Stimulated activated CD4-positive, alpha-beta T cell treated with anti-CD3 and anti-CD28 coated beads, Interleukin-4, amount 100 ng/mL, for 24 hours (primary cell): Measurements from ENCODE around the gene HIPK1.

Source experiments
- DNase-seq: peaks from one replicate; pipeline ENCODE4 v3.0.0-alpha.2; 2020

The HIPK1 gene

DNA sequence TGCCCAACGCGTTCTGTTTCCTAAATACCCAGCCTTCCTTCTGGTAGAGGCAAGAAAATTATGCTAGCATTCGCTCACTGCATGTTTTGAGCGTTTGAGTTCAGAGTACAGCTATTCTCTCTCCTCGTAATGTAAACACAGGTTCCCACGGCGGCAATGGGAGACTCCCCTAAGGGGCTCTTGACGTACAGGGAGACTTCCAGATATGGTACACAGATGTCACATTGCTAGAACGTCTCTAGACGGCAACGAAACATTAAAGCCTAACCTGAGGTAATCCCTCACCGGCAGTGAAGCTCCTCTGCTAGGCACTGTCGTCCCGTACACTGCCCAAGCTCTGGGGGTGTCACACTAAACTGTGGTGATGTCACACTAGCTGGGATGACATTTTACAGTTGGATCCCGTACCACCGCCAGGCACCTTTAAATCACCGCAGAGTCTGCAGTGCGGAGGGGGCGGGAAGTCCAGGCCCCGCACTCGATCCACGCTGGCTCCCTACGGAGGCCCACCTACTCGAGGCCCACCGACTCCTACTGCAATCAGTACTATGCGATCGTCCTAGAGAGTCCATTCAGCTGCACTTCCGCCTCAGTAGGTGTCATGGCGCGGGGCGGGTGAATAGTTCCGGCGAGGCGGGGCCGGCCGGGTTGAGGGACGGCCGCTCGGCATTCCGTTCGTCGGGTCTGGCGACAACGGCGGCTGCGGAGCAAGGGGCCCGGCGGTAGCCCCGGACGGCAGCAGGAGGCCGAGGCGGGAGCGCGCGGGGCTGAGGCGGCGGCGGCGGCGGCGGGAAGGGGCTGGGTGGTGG lies at the start of gene HIPK1:
TSS of gene HIPK1 (plus strand) at position 384 of the 809 bp plus-strand sequence.
- DNase-seq: peak; percentile 93

DNA sequence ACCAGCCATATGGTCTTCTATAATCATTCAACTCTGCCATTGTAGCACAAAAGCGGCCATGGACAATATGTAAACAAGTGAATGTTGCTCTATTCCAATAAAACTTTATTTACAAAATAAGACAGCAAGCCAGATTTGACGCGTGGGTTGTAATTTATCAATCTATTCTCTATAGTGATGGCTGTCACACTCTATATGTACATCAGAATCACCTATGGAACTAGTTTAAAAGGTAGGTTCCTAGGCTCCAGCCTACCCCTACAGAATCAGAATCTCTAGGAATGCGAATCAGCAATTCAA lies 49.4 kb upstream of the HIPK1 start:
- DNase-seq: no peak

DNA sequence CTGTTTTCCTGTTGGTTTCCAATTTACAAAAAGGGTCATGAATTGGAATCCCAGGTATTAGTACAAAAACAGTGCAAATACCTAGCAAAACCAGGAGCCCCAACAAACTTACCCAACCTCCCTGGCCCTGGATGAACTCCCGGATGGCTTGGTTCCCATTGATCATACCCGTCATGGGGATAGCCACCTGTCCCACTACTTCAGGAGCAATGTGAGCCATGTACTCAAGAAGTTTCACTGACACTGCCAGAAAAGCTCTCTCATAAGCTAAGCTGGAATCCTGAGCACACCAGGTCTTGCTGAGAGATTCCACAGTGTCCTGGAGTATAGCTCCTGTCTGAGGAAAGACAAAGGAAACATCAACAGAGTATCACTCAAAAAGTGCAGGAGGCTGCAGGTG lies 47.5 kb upstream of the HIPK1 start:
- no peak for DNase-seq

DNA sequence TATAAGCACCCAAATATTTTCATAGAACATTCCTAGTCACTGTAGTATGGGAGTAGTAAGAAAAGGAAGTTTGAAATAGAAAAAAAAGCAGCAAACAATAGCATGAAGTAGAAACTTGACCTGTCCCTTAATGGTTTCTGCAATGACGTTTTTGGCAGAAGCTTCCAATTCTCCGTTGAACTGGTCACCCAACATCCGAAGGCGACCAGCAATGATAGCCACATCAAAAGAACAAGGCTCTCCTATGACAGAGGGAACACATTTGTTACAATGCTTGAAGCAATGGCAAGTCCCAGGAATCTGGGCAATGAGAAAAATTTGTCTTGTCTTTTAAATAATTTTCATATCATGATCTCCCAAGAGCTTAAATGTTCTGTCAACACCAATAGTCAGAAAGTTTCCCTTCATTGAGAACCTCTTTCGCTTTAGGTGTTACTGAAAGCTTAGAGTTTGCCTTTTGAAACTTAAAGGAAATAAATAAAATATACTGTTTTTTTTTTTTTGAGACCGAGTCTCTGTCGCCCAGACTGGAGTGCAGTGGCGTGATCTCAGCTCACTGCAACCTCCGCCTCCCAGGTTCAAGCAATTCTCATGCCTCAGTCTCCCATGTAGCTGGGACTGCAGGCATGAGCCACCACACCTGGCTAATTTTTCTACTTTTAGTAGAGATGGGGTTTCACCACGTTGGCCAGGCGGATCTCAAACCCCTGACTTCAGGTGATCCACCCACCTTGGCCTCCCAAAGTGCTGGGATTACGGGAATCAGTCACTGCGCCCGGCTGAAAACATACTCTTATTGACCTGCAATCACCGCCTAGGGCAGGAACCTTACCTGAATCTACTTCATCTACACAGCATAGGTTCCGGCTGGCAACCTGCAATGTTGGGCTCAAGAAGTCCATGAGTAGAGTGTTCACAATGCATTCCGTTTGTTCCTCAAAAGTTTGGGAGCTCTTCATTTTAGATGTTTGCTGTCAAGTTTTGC lies 42.4 kb upstream of the HIPK1 start:
- no peak for DNase-seq

DNA sequence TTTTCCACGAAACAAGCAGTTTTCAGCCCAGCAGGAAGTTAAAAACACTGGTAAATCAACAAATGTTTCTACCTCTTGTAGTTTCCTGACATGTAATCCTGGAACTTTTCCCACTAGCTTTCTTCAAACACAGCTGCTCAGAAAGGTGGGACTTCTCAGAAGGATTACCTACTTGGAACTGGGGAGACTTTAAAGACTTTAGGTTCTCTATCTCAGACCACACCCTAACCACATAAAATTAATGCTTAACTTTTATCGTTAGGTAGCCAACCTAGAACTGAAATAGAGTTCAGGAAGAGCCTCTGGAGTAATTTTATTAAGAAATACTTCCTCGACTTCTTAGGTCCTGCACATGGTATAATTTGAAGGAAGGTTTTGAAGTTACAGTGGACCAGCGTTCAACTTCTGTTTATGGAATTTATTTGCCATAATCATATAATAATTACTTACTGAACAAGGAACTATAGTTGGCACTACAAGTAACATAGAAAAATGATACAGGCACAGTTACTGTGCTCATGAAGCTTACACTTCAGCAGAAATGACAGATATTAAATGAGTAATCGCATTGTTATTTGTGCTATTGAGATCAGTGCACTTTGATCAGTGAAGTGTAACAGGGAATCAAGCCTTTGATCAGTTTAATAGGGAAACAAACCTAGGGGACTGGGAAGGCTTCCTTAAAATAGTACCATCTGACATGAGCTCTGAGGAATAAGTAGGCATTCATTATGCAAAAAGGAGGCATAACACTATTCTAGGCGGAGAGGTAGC lies 41.5 kb upstream of the HIPK1 start, which contains the start of gene BCL2L15:
TSS of gene BCL2L15 (minus strand) at position 180 of the 774 bp plus-strand sequence. CDS start 206 bp downstream, outside the sequence.
- DNase-seq: no peak

DNA sequence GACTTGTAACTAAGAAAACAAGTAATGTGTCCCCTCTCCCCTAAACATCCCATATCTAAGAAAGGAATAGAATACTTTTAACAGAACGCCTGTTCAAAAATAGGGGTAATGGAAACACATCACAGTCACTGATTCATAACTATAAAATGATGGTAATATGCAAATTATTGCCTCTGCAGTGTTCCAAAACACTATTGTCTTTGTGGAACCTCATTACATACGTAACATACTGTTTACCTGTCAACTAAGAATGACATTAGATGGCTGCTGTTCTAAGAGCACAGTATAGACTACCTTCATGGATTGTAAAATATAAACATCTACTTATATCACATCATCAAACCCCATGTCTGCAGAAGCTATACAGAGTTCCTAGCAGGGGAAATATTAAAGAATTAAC lies 38.3 kb upstream of the HIPK1 start:
- DNase-seq: no peak

DNA sequence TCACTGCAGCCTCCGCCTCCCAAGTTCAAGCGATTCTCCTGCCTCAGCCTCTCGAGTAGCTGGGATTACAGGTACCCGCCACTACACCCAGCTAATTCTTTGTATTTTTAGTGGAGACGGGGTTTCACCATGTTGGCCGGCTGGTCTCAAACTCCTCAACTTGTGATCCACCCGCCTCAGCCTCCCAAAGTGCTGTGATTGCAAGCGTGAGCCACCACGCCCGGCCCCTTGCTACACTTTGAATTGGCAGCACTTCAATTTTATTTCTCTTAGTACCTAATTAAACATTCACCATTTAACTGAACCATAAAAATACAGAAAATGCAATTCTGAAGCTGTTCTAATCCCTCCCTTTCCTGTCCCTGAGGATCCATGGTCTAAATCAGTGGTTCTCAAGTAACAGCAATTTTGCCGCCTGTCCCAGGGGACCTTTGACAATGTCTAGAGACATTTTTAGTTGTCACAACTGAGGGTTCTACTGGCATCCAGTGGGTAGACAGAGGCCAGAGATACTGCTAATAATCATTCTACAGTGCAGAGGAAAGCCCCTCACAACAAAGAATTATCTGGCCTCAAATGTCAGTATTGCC lies 37.4 kb upstream of the HIPK1 start:
- DNase-seq: no peak

DNA sequence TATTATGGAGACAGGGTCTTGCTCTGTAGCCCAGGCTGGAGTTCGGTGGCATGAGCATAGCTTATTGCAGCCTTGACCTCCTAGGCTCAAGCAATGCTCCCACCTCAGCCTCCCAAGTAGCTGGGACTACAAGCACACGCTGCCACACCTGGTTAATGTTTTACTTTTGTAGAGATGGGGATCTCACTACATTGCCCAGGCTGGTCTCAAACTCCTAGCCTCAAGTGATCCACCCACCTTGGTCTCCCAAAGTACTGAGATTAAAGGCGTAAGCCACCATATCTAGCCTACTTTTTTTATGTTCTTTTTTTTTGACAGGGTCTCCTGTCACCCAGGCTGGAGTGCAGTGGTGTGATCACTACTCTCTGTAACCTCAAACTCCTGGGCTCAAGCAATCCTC lies 35.9 kb upstream of the HIPK1 start:
- no peak for DNase-seq

DNA sequence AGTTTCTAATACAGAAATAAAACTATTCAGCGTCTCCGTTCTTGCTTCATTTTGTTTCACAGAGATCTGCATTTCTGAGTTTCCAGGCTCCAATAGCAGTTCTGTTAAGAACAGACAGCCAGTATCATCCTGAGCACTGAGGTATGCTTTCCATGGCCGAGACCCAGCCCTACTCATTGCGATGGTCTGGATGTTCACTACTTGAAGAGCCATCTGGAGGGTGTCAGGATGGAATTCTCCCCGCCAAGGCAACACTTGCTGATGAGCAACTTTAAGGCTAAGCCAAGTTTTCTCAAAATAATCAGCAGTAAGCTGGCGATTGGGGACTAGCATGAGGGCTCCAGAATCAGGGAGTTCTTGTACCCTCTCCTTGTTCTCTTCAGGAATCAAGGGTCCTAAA lies 34.0 kb upstream of the HIPK1 start:
- no peak for DNase-seq

DNA sequence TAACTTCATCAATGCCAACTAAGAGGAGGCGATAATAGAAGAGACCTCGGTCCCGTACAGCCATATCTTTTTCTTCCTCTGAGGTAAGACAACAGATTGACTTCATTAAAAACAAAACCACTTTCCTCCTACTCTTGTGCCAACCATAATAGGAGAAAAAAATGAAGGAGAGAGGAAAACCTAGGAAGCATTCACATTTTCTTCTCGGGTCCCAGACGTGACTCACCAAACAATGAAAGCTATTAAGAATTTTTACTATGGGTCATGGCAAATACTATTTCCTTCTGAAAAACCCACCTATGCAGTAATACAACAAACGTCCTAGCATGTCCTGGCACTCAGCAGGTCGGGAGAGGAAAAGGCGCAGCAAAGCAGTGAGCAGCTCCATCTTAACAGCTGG lies 33.2 kb upstream of the HIPK1 start:
- no peak for DNase-seq

DNA sequence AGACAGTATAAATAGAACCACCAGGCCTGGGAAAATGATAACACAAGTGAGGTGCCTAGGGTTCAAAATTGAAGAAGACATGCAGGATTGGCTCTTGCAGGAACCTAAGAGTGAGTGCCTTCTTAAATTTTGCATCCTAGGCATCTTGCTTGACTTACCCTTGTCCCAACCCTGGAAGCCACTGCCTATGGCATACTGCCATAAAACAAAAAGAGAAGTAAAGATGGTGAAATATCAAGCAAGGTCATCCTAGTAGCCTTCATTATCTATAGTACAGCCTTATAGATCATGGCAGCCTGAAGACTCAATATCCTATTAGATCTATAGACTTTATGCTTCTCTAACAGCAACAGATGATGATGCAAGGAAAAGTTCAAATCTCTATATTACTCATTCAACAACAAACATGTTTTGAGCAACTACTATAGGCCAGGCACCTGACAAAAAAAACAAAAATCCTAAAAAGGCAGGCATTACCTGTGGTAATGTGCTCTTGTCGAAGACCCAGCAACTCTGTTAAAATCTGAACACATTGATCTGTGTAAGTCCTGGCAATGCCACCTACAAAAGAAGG lies 30.8 kb upstream of the HIPK1 start:
- no peak for DNase-seq

DNA sequence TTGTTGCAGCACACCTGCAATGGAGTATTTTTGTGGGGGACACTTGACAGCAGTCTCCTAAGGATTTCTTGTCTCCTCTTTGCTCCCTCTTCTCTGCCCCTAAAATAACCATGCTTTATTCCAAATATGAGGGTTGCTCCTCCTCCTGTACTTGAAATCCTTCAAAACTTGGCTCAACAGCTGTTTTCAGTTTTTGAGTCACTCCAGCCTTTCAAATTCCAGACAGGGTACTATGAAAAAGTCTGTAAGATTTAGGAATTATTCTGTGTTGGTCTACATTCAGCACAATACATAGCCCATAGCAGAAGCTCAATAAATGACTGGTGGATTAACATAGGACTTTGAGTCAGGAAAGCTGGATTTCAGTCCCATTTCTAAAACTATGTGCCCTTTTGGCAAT lies 30.0 kb upstream of the HIPK1 start:
- DNase-seq: no peak

DNA sequence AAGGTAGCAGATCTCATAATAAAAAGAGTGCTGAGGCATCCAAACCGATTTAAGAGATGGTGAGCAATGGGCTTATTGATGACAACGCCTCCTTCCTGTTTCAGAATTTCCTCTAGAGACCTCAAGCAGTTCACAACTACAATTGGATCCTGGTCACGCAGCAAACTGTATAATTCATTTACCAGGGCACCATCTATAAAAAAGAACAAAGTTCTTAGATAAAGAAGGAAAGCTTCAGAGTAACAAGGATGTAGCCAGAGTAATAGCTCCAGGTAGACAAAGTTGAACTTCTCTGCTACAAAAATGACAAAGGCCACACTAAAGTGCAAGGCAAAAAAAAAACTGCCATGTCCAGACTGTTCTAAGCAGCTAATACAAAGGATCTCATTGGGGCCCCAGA lies 27.9 kb upstream of the HIPK1 start:
- no peak for DNase-seq

DNA sequence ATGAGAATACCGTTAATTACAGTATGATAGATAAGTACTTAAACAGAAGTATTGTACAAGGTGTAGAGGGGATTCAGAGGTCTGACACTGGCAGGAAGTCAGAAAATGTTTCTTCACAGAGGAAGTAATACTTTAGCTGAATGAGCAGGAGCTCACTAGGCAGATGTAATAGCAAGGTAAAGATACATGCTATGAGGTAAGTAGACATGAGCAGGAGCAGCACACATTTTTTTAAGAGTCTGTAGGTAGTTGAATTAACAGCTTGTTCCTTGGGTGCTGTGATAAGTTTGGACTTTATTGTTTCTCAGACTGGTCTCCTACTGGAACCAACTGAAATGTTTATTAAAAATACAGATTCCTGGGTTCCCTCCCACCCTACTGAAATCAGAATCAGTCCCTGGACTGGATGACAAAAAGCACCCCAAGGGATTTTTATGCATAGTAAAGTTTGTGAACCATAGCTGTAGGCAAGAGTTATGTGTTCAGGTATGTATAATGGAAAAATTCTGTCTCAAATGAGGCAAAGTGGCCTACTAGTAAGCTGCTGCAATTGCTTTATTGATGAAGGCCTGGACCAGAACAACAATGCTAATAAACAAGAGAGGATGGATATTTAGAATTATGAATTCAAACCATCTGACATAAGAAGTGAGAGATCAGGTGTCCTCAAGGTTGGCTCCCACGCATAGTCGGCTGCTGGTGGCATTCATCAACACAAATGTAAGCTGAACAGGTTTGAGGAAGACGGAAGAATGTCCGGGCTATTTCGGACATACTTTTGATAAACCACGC lies 25.4 kb upstream of the HIPK1 start:
- peak; percentile 23 for DNase-seq

DNA sequence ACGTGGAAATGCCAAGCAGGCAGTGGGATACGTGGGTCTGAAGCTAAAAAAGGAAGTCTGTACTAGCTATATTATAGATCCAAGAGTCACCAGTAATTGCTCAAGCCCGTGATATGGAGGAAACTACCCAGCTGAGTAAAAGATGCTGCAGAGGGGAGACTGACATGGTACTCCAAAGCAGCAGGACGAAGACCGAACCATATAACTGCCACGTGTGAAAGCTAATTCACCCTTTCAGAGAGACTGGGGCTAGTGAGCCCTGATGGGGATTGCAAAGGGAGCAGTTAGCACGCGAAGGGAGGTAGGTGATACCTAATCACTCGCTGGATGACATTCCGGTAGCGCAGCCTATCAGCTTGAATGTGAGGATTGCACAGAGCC lies 24.8 kb upstream of the HIPK1 start:
- DNase-seq: no peak

DNA sequence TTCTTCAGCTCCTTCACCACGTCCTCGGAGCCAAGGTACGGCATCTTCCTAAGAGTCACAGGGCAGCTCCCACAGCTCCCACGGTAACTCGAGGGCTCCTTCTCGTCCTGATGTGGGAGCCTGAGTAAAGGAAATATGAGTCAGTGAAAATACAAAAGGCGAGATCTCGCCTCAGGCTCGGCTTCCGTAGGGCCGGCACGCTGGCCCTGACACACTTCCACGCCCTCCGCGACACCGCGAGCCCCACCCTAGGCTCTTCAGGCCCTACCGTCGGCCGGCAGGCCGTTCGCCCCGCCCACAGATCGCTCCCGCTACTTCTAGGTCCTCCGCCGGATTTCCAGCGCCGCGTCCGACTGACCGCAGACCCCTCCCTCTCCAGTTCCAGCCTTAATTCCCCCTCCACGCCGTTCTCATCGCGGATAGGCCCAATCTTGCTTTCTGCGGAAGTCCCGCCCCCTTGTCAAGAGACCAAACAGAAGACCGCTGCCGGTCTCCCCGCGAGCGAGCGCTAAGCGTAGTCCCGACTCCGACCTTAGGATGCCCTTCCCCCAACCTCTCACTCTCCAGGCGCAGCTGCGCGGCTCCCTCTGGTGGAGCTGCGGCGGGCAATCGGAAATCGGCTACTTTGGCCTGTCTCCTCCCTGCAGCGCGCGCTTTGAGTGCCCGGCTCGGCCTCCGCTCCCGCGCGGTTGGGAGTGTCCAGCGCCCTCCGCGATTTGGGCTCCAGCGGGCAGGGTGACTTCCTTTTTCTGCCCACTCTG lies 24.3 kb upstream of the HIPK1 start, which contains the start of the genes AP4B1 and DCLRE1B:
TSS of gene AP4B1 (minus strand) at position 126 of the 761 bp plus-strand sequence. CDS start at position 44, 82 bp downstream.
TSS of gene DCLRE1B (plus strand) at position 653 of the 761 bp plus-strand sequence. CDS start 261 bp downstream, outside the sequence.
- peak; percentile 98 for DNase-seq

DNA sequence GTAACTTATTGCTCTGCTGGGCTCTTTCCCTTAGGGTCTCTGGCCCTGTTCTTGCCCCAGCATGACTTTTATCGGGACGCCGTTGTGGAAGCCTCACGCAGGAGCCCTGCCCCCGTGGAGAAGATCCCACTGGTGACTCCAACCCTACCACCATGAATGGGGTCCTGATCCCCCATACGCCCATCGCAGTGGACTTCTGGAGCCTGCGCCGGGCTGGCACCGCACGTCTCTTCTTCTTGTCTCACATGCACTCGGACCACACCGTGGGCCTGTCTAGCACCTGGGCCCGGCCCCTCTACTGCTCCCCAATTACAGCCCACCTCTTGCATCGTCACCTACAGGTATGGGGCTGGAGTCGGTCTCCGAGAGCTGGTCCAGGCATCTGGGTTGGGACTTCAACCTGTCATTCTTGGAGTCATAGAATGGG lies 23.7 kb upstream of the HIPK1 start:
- peak; percentile 31 for DNase-seq

DNA sequence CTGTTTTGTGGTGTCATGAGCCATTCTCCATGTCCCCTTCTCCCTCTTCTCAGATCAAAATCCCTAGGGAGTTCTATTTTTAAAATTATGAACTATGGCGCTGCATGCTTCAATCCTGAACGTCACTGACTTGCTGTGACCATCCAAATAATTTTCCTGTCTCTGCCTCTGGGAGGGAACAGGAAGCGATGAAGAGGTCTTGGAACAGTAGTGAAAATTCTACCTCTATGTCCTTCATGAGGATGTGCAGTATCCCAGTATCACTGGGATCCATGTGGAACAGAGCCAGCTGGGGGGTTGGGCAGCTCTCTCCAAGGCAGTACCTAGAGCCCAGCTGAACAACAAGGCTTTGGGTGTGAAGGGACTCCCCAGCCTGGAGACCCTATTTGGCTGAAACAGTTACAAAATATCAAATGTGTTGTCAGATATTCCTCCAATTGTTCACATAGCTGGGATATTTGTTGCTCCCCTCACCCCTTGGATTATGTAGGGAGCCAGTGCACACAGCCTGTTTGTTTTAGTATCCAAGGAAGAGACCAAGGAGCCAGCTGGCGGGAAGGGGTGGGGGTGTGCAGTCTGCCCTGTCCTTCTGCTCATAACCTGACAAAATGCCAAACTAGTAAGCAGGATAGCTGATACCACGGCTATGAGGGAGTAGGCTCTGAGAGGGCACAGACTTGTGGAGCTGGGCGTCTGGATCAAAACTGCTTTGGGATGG lies 16.4 kb upstream of the HIPK1 start:
- DNase-seq: no peak

DNA sequence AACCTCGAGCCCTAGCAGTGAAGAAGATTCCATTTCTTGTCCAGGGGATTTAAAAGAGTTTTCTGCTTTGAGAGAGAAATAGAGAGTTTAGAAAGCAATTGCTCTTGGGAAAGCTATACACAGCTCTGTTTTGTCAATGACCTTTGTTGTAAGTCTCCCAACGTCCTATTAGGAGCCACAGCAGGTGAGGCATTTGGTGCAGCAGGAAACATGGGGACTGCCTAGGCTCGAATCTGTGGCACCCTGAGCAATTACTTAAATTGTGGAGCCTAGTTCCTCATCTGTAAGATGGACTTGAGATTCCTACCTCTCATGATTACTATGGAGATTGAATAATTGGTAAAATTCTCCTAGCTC lies 15.8 kb upstream of the HIPK1 start:
- DNase-seq: no peak
